Lower leg skin (tissue), 3 donors: Measurements from ENCODE around the gene PDGFD.

Experiments
- POLR2A ChIP-seq, 2 donors: fragments of 450-650 bp; IDR thresholded peaks; one replicate each; pipeline ENCODE4 v1.6.1; 2016 to 2017; ENCODE audit warnings: antibody characterized with exemption in 2 of 2, mild to moderate bottlenecking in 1 of 2, moderate library complexity in 1 of 2
- TF ChIP-seq, protein P1 (sequence below), 3 donors: fragments of 450-650 bp; IDR thresholded peaks; one replicate each; pipeline ENCODE4 v1.5.1; 2016; ENCODE audit warnings: antibody characterized with exemption in 3 of 3, mild to moderate bottlenecking in 3 of 3, moderate library complexity in 2 of 3

DNA sequence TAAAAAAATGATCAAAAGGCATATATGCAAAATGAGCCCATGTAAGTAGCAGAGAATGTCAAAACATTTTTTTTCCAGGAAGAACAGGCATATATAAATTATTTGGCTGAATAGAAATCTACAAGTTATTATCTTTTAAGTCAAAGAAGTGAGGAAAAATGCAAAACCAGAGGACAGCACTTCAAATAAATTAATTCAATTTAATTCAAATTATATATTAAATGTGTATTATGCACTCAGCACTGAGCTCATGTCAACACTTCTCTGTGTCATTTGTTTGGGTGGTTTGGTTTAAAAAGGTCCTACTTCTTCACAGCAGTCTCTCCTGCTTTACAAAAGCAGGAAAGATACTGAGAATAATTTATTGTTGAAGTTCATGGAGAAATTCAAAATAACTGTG is 41.9 kb upstream of the PDGFD start:
- TF ChIP-seq, protein P1, sequence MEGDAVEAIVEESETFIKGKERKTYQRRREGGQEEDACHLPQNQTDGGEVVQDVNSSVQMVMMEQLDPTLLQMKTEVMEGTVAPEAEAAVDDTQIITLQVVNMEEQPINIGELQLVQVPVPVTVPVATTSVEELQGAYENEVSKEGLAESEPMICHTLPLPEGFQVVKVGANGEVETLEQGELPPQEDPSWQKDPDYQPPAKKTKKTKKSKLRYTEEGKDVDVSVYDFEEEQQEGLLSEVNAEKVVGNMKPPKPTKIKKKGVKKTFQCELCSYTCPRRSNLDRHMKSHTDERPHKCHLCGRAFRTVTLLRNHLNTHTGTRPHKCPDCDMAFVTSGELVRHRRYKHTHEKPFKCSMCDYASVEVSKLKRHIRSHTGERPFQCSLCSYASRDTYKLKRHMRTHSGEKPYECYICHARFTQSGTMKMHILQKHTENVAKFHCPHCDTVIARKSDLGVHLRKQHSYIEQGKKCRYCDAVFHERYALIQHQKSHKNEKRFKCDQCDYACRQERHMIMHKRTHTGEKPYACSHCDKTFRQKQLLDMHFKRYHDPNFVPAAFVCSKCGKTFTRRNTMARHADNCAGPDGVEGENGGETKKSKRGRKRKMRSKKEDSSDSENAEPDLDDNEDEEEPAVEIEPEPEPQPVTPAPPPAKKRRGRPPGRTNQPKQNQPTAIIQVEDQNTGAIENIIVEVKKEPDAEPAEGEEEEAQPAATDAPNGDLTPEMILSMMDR (IDR thresholded peaks at IDR 0.05) = no peak
- no peak for TF ChIP-seq POLR2A (IDR thresholded peaks at IDR 0.05)
